H1 (cell line): ENCODE data around the gene EXT2. TPM values are rescaled to one million over a fixed set of nuclear protein-coding genes. Genes with fewer than 3 reads are reported as not detected.

ENCODE experiments used
- CTCF ChIA-PET: fragments of 300-600 bp; sonication (Branson Sonifier 250); formaldehyde crosslinking; loops from one replicate; lab custom pipeline; 2021; ENCODE audit not compliant: partially characterized antibody; lab: Charles Lee
- POLR2A ChIA-PET: fragments of 300-600 bp; sonication (Branson Sonifier 250); formaldehyde crosslinking; loops from one replicate; lab custom pipeline; 2021; ENCODE audit warnings: inconsistent platforms; ENCODE audit not compliant: partially characterized antibody; lab: Charles Lee
- DNase-seq, 2 experiments: peaks; one replicate each; pipeline versions ENCODE4 v3.0.0 to v3.0.0-alpha.2; 2010 to 2022; ENCODE audit warnings: low spot score in 2 of 2, low read depth in 1 of 2, mixed read lengths in 1 of 2
- FAIRE-seq: peaks from 2 replicates; lab custom pipeline; 2011; peaks lifted over from hg19 to GRCh38; lab: Jason Lieb, UNC
- H2AFZ ChIP-seq: 2 replicates; pipeline ENCODE4 v1.8.1; 2012; ENCODE audit warnings: low read length, inconsistent platforms
- H2AK5ac ChIP-seq: 2 replicates; pipeline ENCODE4 v1.6.1; 2013; ENCODE audit warnings: low read depth, low read length
- H2BK120ac ChIP-seq: replicated peaks from 2 replicates; pipeline ENCODE3; 2013; ENCODE audit warnings: low read depth, low read length, inconsistent platforms
- H2BK12ac ChIP-seq: 2 replicates; pipeline ENCODE4 v1.6.1; 2013; ENCODE audit warnings: low read depth, low read length
- H2BK15ac ChIP-seq: 2 replicates; pipeline ENCODE4 v1.6.1; 2013; ENCODE audit warnings: low read length
- H2BK20ac ChIP-seq: 2 replicates; pipeline ENCODE4 v1.6.1; 2013; ENCODE audit warnings: low read length
- H2BK5ac ChIP-seq: 2 replicates; pipeline ENCODE4 v1.6.1; 2013; ENCODE audit warnings: low read depth, low read length
- H3K14ac ChIP-seq: 2 replicates; pipeline ENCODE4 v1.6.1; 2013; ENCODE audit warnings: inconsistent platforms; ENCODE audit not compliant: insufficient read length
- H3K18ac ChIP-seq: 2 replicates; pipeline ENCODE4 v1.6.1; 2013; ENCODE audit warnings: low read length; ENCODE audit errors: extremely low read depth
- H3K23ac ChIP-seq: 2 replicates; pipeline ENCODE4 v1.6.1; 2013; ENCODE audit warnings: inconsistent platforms; ENCODE audit not compliant: insufficient read length
- H3K23me2 ChIP-seq: 2 replicates; pipeline ENCODE4 v1.6.1; 2013; ENCODE audit warnings: low read depth, low read length
- H3K27ac ChIP-seq: 2 replicates; pipeline ENCODE4 v1.6.1; 2011; ENCODE audit warnings: low read depth, low read length, inconsistent platforms
- H3K27me3 ChIP-seq, 4 experiments: replicated peaks in 1 of 4; 1 replicate in 1 of 4; 2 replicates in 3 of 4; pipeline versions ENCODE4 v1.6.1 to v1.8.1; 2011 to 2013; ENCODE audit warnings: low read length in 3 of 4, mild to moderate bottlenecking in 3 of 4, inconsistent platforms in 2 of 4, mixed read lengths in 2 of 4, moderate library complexity in 1 of 4; ENCODE audit not compliant: control insufficient read depth in 3 of 4, insufficient read depth in 3 of 4; ENCODE audit errors: extremely low read depth in 1 of 4
- H3K36me3 ChIP-seq, 4 experiments: 2 replicates each; pipeline versions ENCODE4 v1.6.1 to v1.8.1; 2011 to 2013; ENCODE audit warnings: mild to moderate bottlenecking in 4 of 4, low read length in 3 of 4, moderate library complexity in 2 of 4, control low read depth in 1 of 4, inconsistent platforms in 1 of 4; ENCODE audit not compliant: insufficient read depth in 4 of 4, control insufficient read depth in 2 of 4
- H3K4ac ChIP-seq: replicated peaks from 2 replicates; pipeline ENCODE3; 2013; ENCODE audit warnings: low read length, low read depth, mixed read lengths, inconsistent platforms; ENCODE audit not compliant: insufficient read length
- H3K4me1 ChIP-seq, 4 experiments: replicated peaks in 1 of 4; 1 replicate in 1 of 4; 2 replicates in 3 of 4; pipeline versions ENCODE4 v1.6.1 to v1.8.1; 2011 to 2013; ENCODE audit warnings: low read length in 3 of 4, inconsistent platforms in 2 of 4, mixed read lengths in 1 of 4; ENCODE audit not compliant: insufficient read depth in 4 of 4, control insufficient read depth in 3 of 4
- H3K4me2 ChIP-seq, 2 experiments: 2 replicates each; pipeline versions ENCODE4 v1.6.1 to v1.8.1; 2011 to 2013; ENCODE audit warnings: low read depth in 2 of 2, low read length in 2 of 2, control low read depth in 1 of 2, inconsistent platforms in 1 of 2, mild to moderate bottlenecking in 1 of 2; ENCODE audit not compliant: insufficient read depth in 1 of 2
- H3K4me3 ChIP-seq, 4 experiments: fragments of 200-600, 300-600 bp in 1 of 4; sonication (generic), shearing (Covaris generic), sonication (Bioruptor Twin) in 1 of 4; 2 replicates each; pipeline versions ENCODE4 v1.5.1 to v1.8.1; 2011 to 2016; ENCODE audit warnings: low read length in 4 of 4, low read depth in 3 of 4, control low read depth in 2 of 4, inconsistent platforms in 2 of 4, mild to moderate bottlenecking in 2 of 4, mixed read lengths in 1 of 4, moderate library complexity in 1 of 4; ENCODE audit not compliant: insufficient read depth in 2 of 4; ENCODE audit errors: extremely low read depth in 1 of 4
- H3K56ac ChIP-seq: replicated peaks from 2 replicates; pipeline ENCODE3; 2013; ENCODE audit warnings: low read depth, mild to moderate bottlenecking, mixed read lengths, low read length, inconsistent platforms; ENCODE audit not compliant: insufficient read length
- H3K79me1 ChIP-seq: 2 replicates; pipeline ENCODE4 v1.6.1; 2013; ENCODE audit warnings: low read depth, low read length, control low read depth
- H3K79me2 ChIP-seq, 2 experiments: 2 replicates each; pipeline versions ENCODE4 v1.6.1 to v1.8.1; 2012 to 2013; ENCODE audit warnings: low read length in 2 of 2, mild to moderate bottlenecking in 2 of 2, inconsistent platforms in 1 of 2; ENCODE audit not compliant: insufficient read depth in 2 of 2, control insufficient read depth in 1 of 2
- H3K9ac ChIP-seq, 4 experiments: replicated peaks in 1 of 4; 1 replicate in 1 of 4; 2 replicates in 3 of 4; pipeline versions ENCODE4 v1.6.1 to v1.8.1; 2011 to 2013; ENCODE audit warnings: low read depth in 3 of 4, low read length in 3 of 4, control low read depth in 2 of 4, mild to moderate bottlenecking in 2 of 4, moderate library complexity in 2 of 4, inconsistent platforms in 1 of 4; ENCODE audit errors: extremely low read depth in 1 of 4
- H3K9me3 ChIP-seq, 2 experiments: 2 replicates each; pipeline versions ENCODE4 v1.6.1 to v1.8.1; 2012 to 2013; ENCODE audit warnings: mild to moderate bottlenecking in 2 of 2, moderate library complexity in 2 of 2, control low read depth in 1 of 2, inconsistent platforms in 1 of 2, low read depth in 1 of 2, low read length in 1 of 2, mixed read lengths in 1 of 2; ENCODE audit not compliant: insufficient read depth in 2 of 2
- H4K20me1 ChIP-seq, 2 experiments: replicated peaks in 1 of 2; 2 replicates each; pipeline versions ENCODE3 to v1.8.1; 2011 to 2013; ENCODE audit warnings: inconsistent platforms in 2 of 2, low read length in 2 of 2, mild to moderate bottlenecking in 1 of 2; ENCODE audit not compliant: insufficient read depth in 2 of 2, control insufficient read depth in 1 of 2
- H4K5ac ChIP-seq: 2 replicates; pipeline ENCODE4 v1.6.1; 2013; ENCODE audit warnings: low read length, low read depth, mixed read lengths, inconsistent platforms; ENCODE audit not compliant: insufficient read length
- H4K8ac ChIP-seq: 2 replicates; pipeline ENCODE4 v1.8.0; 2013; ENCODE audit warnings: mild to moderate bottlenecking, moderate library complexity, low read length, inconsistent platforms; ENCODE audit not compliant: insufficient read depth; ENCODE audit errors: extremely low read depth
- H4K91ac ChIP-seq: replicated peaks from 2 replicates; pipeline ENCODE3; 2013; ENCODE audit warnings: low read length, mixed read lengths, inconsistent platforms; ENCODE audit not compliant: insufficient read length
- ASH2L ChIP-seq: fragments of 200-600, 300-600 bp; sonication (generic); IDR thresholded peaks from one replicate; pipeline ENCODE4 v1.7.1; 2017; ENCODE audit warnings: low read length
- CEBPB ChIP-seq: IDR thresholded peaks from 2 replicates; pipeline ENCODE4 v1.6.1; 2012; ENCODE audit warnings: low read depth, low read length
- CHD2 ChIP-seq: IDR thresholded peaks from 2 replicates; pipeline ENCODE4 v1.6.1; 2012; ENCODE audit warnings: low read length, improper control_type of control experiment
- EZH2 ChIP-seq: fragments of 200-600 bp; sonication (generic); IDR thresholded peaks from 2 replicates; pipeline ENCODE4 v1.7.1; 2012; ENCODE audit warnings: low read depth, mild to moderate bottlenecking, moderate library complexity, low read length, inconsistent platforms; ENCODE audit not compliant: severe bottlenecking
- FOSL1 ChIP-seq: IDR thresholded peaks from 2 replicates; pipeline ENCODE4 v1.6.1; 2011; ENCODE audit warnings: mild to moderate bottlenecking, low read depth, low read length, moderate library complexity; ENCODE audit not compliant: insufficient read depth
- JUND ChIP-seq: IDR thresholded peaks from 2 replicates; pipeline ENCODE4 v1.6.1; 2011; ENCODE audit warnings: mild to moderate bottlenecking, improper control_type of control experiment, low read length
- NANOG ChIP-seq: IDR thresholded peaks from 2 replicates; pipeline ENCODE4 v1.6.1; 2011; ENCODE audit warnings: low read length, low read depth, mild to moderate bottlenecking, inconsistent platforms; ENCODE audit not compliant: insufficient read depth, poor library complexity, severe bottlenecking
- RBBP5 ChIP-seq: IDR thresholded peaks from 2 replicates; pipeline ENCODE4 v1.7.1; 2012; ENCODE audit warnings: low read depth, mild to moderate bottlenecking, inconsistent platforms, low read length, moderate library complexity, borderline replicate concordance
- SP1 ChIP-seq: IDR thresholded peaks from 2 replicates; pipeline ENCODE4 v1.6.1; 2011; ENCODE audit warnings: low read depth, low read length
- SUZ12 ChIP-seq: fragments of 200-600 bp; sonication (generic); IDR thresholded peaks from 2 replicates; pipeline ENCODE4 v1.6.1; 2012; ENCODE audit warnings: mild to moderate bottlenecking, inconsistent platforms, low read length, moderate library complexity, mixed read lengths
- TAF1 ChIP-seq: IDR thresholded peaks from 2 replicates; pipeline ENCODE4 v1.6.1; 2011; ENCODE audit warnings: mild to moderate bottlenecking, low read depth, low read length
- TCF12 ChIP-seq: IDR thresholded peaks from 2 replicates; pipeline ENCODE4 v1.6.1; 2011; ENCODE audit warnings: low read depth, mild to moderate bottlenecking, low read length
- ZNF274 ChIP-seq: IDR thresholded peaks from 2 replicates; pipeline ENCODE4 v1.7.0; 2012; ENCODE audit warnings: low read length, borderline replicate concordance; ENCODE audit errors: extremely low read depth
- WGBS, 2 experiments: shearing (Covaris generic) in 1 of 2; methylation state at CpG; one replicate each; pipeline versions ENCODE4 v1.1.6 to v1.1.7; 2013 to 2015; ENCODE audit warnings: low lambda C conversion rate in 2 of 2, mixed read lengths in 2 of 2, inconsistent platforms in 1 of 2, low coverage in 1 of 2, missing lambda C conversion rate in 1 of 2; ENCODE audit not compliant: insufficient replicate concordance in 2 of 2, insufficient coverage in 1 of 2, insufficient read length in 1 of 2; ENCODE audit errors: extremely low coverage in 1 of 2, missing lambda C conversion rate in 1 of 2; 5-methylcytosine and 5-hydroxymethylcytosine counted together
- polyA plus RNA-seq, 7 experiments: library from polyadenylated mRNA; depleted of rRNA in 3 of 7; stranded (reverse) in 5 of 7; unstranded in 2 of 7; fragments of >200 nt in 5 of 7; fragments of 200-250 nt in 2 of 7; gene quantifications; 1 replicate in 5 of 7; 2 replicates in 1 of 7; 4 replicates in 1 of 7; pipeline versions ENCODE4 v1.2.1 to v1.2.3, GENCODE V29; 2011 to 2013; ENCODE audit warnings: missing spikeins in 2 of 7, mixed read lengths in 2 of 7
- total RNA-seq: library from RNA; stranded (reverse); fragmentation: NEBNext Ultra II Directional; extraction: Animal tissue kit (Norgen Biotek cat#: 25700); gene quantifications from 2 replicates; pipeline ENCODE4 v1.2.1, GENCODE V29; 2021
- TF ChIP-seq, protein P1 (sequence below): IDR thresholded peaks from 2 replicates; pipeline ENCODE4 v1.6.1; 2012; ENCODE audit warnings: inconsistent platforms

The EXT2 gene
- total and polyA plus RNA-seq, 2 of the 8 experiments (the other 6 are each of a cell fraction or from before 2014, with no cell fraction given): 29.8 to 42.8 TPM

DNA sequence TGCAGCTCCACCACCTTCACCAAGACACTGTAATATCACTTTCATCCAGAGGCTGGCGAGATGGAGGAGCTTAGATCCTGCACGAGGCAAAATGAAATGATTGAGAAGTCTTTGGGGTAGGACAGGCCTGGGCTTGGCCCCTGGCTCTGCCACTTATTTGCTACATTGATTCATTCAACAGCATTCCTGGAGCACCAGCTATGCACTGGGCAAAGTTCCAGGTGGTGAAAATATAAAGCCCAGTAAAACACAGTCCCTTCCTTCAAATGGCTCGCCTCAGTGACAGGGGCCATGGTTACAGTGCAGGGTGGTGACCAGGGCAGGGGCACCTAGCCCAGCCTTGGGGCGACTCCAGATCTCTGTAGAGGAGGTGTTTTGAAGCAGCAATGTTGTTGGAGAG lies 194.7 kb downstream of the EXT2 start:
- no peak overlapping the region for H2BK5ac ChIP-seq
- no peak overlapping the region for H4K8ac ChIP-seq
- no peak overlapping the region for H3K18ac ChIP-seq
- WGBS, 2 experiments: 73% methylated on average over 4 of the region's 4 CpGs; no CpG with 5 or more reads in 1 of the 2 experiments
- no peak overlapping the region for H3K27ac ChIP-seq
- H4K5ac ChIP-seq: no peak overlapping the region
- no peak overlapping the region for H3K4ac ChIP-seq
- H4K91ac ChIP-seq: no peak overlapping the region
- no peak overlapping the region for H2AK5ac ChIP-seq
- no peaks in the 10 kb centered on the region for H3K23me2 ChIP-seq
- no peak overlapping the region for H2BK12ac ChIP-seq
- no peaks in the 10 kb centered on the region for H4K20me1 ChIP-seq
- no peak overlapping the region for H3K9ac ChIP-seq
- no peaks in the 10 kb centered on the region for H3K79me2 ChIP-seq
- H2BK120ac ChIP-seq: no peak overlapping the region
- H3K27me3 ChIP-seq: no peaks in the 10 kb centered on the region
- H3K79me1 ChIP-seq: no peaks in the 10 kb centered on the region
- H3K4me2 ChIP-seq: no peak overlapping the region
- no peak overlapping the region for H3K14ac ChIP-seq
- ChIA-PET CTCF (interaction anchor here (0.8 to 7.7 kb wide), 13 partner anchors 21 to 234 kb away, joined by 3 to 47 read pairs (median 4); no protein-coding TSS in a partner anchor), POLR2A (interaction anchor here (1.5 kb wide), 1 partner anchor 12 kb away, joined by 4 read pairs; no protein-coding TSS in a partner anchor)
- H2AFZ ChIP-seq: no peak overlapping the region
- no peak overlapping the region for H2BK15ac ChIP-seq
- H3K23ac ChIP-seq: no peak overlapping the region
- H3K36me3 ChIP-seq: no peaks in the 10 kb centered on the region
- no peak overlapping the region for H2BK20ac ChIP-seq
- H3K4me1 ChIP-seq: peaks cover 0 to 2% (median 0%) of the 10 kb centered on the region in 4 experiments; a peak in 1 of 7 replicates
- H3K56ac ChIP-seq: no peak overlapping the region
- H3K9me3 ChIP-seq: no peaks in the 10 kb centered on the region
- no peak overlapping the region for H3K4me3 ChIP-seq
- FAIRE-seq: no peak
- no peak for DNase-seq
- TF ChIP-seq CHD2: no peak
- TF ChIP-seq RBBP5: no peak
- TF ChIP-seq SUZ12: no peak
- TF ChIP-seq JUND: no peak
- no peak for TF ChIP-seq ASH2L
- TF ChIP-seq TAF1: no peak
- TF ChIP-seq FOSL1: no peak
- no peak for TF ChIP-seq TCF12
- TF ChIP-seq CEBPB: no peak
- no peak for TF ChIP-seq SP1
- TF ChIP-seq, protein P1, sequence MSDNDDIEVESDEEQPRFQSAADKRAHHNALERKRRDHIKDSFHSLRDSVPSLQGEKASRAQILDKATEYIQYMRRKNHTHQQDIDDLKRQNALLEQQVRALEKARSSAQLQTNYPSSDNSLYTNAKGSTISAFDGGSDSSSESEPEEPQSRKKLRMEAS: no peak
- TF ChIP-seq ZNF274: no peak
- TF ChIP-seq NANOG: no peak
- TF ChIP-seq EZH2: no peak
